Spinal cord (tissue), 10 donors: ENCODE measurements around the gene HOXC11. TPM values are rescaled to one million over a fixed set of nuclear protein-coding genes. Genes with fewer than 3 reads are reported as not detected.
A peak's percentile ranks its signal among the peaks of the same experiment; 100 is the strongest.

Experiments
- DNase-seq, 6 donors: peaks; one replicate each; pipeline versions ENCODE4 v3.0.0 to v3.0.0-alpha.2; 2013 to 2015; ENCODE audit warnings: low spot score in 6 of 6, low read depth in 4 of 6
- H3K27ac ChIP-seq: one replicate; pipeline ENCODE4 v1.5.1; 2013; ENCODE audit warnings: low read depth, low read length, control low read depth
- H3K27me3 ChIP-seq: one replicate; pipeline ENCODE4 v1.6.1; 2013; ENCODE audit warnings: low read length; ENCODE audit not compliant: control insufficient read depth, insufficient read depth
- H3K36me3 ChIP-seq: one replicate; pipeline ENCODE4 v1.6.1; 2013; ENCODE audit warnings: low read length; ENCODE audit not compliant: control insufficient read depth, insufficient read depth
- H3K4me1 ChIP-seq: one replicate; pipeline ENCODE4 v1.6.1; 2013; ENCODE audit warnings: low read length; ENCODE audit not compliant: control insufficient read depth, insufficient read depth
- H3K4me3 ChIP-seq: one replicate; pipeline ENCODE4 v1.5.1; 2013; ENCODE audit warnings: low read depth, low read length, control low read depth
- H3K9me3 ChIP-seq: one replicate; pipeline ENCODE4 v1.6.1; 2013; ENCODE audit warnings: low read length; ENCODE audit not compliant: control insufficient read depth, insufficient read depth
- WGBS: methylation state at CpG from one replicate; pipeline ENCODE4 v1.1.5; 2013; ENCODE audit warnings: missing lambda C conversion rate; ENCODE audit not compliant: insufficient coverage; 5-methylcytosine and 5-hydroxymethylcytosine counted together
- polyA plus RNA-seq, 2 donors: library from polyadenylated mRNA; unstranded; fragments of 120-200 nt; gene quantifications; one replicate each; pipeline ENCODE4 v1.2.1, GENCODE V29; 2013; ENCODE audit not compliant: insufficient read length in 2 of 2
- total RNA-seq, 2 donors: library from RNA; depleted of rRNA in 1 of 2; stranded (reverse); fragments of 120-200 nt in 1 of 2; fragments of >200 nt in 1 of 2; gene quantifications; one replicate each; pipeline versions ENCODE4 v1.2.3 to v1.2.4, GENCODE V29; 2013 to 2014
- donor health status: healthy.

The HOXC11 gene
- total and polyA plus RNA-seq, 4 donors, result 1.5 TPM; not detected in 3

DNA sequence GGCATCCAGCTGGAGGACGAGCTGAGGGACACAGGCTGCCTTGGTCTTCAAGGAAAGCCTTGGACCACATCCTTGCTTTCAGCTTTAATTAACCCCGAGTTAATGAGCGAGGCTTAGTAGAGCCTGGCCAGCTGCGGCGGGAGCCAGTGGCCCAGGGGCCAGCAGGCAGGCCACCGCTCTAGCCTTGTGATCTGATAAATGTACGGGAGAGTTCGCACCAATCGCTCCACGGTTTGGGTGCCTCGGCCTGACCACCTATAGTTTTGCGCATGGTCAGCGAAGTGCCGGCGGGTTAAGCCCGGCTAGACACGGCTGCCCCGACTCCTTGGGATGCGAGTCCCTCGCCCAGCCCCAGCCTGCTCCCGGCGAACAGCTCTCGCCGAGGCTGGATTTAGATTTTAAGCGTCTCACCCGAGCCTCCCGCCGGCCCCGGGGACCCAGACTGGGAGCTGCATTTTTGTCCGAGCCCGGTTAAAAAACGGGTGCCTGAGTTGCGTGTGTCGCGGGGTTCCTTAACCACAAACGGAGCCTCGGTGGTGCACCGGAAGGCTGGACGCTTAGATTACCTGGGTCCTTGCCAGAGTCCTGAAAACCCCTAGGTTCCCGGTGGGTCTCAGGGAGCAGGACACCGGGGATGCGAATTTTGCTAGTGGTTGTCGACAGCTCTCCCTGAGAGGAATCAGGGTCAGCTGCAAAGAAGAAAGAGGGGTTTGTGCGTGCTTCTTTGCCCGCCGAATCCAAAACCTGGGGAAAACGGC, 21.2 kb upstream of the HOXC11 start:
- Histone ChIP-seq H3K27me3 (peaks cover 99% of the 10 kb centered on the region), H3K4me1 (peaks cover 36% of the 10 kb centered on the region), H3K9me3 (no peaks in the 10 kb centered on the region), H3K4me3 (no peak overlapping the region), H3K36me3 (no peaks in the 10 kb centered on the region), H3K27ac (no peak overlapping the region)
- WGBS, result 3% methylated on average over 47 of the region's 47 CpGs
- no peak for DNase-seq

DNA sequence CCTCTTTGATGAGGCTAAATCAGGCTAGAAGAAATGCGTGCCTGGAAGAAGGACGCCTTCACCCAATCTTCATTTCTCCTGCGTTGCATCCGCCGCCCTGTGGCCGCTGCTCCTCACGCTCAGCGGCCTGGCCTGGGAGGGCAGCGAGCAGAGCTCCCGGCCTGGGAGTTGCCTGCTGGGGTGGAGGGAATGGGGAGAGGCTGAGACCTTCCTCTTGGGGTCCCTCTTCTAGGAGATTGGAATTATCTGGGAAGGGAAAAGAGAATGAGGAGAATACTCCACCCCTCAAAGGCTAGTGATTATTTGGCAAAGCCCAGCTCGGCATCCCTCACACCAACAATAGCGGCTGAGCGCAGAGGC, 20.6 kb upstream of the HOXC11 start:
- no peak overlapping the region for H3K27ac ChIP-seq
- peak in 1 of 6 donors; percentile 34 for DNase-seq
- WGBS, result 17% methylated on average over 5 of the region's 13 CpGs
- H3K4me3 ChIP-seq, result no peak overlapping the region
- no peaks in the 10 kb centered on the region for H3K36me3 ChIP-seq
- peaks cover 36% of the 10 kb centered on the region for H3K4me1 ChIP-seq
- no peaks in the 10 kb centered on the region for H3K9me3 ChIP-seq
- peaks cover 99% of the 10 kb centered on the region for H3K27me3 ChIP-seq

DNA sequence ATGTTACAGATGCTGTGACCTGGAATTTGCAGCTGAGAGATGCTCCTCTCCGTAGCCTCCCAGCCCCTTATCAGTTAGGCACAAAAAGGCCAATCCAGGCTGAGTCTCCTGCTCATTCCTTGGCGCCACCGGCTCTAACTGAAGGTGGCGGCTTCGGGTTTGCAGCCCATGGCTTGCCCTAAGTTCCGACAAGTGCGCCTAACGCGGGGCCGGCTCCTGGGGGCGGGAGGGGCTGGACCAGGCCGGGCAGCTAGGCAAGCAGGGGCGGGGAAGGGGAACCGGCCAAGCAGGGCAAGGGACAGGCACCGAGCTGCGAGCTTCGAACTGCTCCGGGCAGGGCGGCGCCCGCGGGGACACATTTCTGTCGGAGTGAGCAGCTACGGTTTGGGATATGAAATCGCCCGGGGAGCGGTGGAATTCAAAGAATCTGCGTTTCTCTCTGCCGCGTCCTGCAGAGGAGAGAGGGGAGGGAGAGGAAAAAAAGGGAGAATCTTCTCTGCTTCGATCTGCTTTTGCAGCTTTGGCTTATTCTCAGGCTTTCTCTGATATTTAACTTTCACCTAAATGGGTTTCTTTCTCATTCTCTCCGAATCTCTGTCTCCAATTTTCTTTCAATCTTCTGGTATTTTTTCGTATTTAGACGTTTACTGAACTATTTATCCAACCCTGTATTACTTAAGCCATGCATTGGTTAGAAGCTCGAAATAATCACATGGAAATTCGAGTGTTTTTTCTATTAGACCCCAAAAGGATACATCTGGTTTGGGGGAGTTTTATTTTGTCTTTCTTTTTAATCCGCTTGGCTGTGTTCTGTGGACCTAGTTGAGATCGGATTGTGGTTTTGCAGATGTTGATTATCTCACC, 19.8 kb upstream of the HOXC11 start:
- WGBS, result 3% methylated on average over 24 of the region's 38 CpGs
- Histone ChIP-seq H3K27me3 (peaks cover 99% of the 10 kb centered on the region), H3K9me3 (no peaks in the 10 kb centered on the region), H3K27ac (no peak overlapping the region), H3K4me3 (no peak overlapping the region), H3K36me3 (no peaks in the 10 kb centered on the region), H3K4me1 (peaks cover 36% of the 10 kb centered on the region)
- DNase-seq, result peak in 1 of 6 donors; percentile 46

DNA sequence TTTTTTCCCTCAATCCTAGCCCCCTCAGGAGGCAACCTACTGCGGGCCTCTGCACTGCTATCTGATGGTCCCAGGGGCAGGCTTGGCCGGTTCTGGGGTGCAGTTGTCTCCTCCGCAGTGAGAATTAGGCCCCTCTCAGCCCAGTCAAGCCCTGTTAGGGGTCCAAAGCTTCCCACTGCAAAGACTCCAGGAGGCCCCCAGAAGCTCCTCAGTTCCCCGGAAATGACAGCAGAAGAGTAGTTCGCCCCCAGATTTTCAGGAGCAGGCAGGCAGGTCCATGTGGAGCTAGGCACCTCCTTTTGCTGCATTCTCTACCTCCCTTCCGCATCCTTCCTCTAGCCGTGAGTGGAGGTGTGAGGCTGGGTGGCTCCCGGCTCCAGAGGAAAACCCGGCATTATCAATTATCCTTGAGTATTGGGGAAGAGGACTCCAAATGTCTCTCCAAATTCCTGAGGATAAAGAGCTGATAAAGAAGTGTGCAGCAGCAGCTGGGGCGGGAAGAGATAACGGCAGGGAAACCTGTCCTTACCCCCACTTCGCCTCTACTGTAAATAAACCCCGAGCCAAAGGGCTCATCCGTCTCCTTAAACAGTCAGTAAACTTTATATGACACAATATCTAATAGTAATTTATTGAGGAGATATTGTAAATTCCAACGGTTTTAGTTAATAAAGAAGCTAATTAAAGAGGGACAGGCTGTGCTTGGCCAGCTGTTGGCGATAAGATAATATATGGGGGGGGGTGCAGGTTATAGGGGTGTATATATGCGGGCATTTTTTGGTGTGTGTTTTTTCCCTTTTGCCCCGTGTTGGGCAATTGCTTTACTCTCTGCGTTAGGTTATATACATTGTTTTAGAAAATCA, 18.9 kb upstream of the HOXC11 start:
- Histone ChIP-seq H3K9me3 (no peaks in the 10 kb centered on the region), H3K36me3 (no peaks in the 10 kb centered on the region), H3K27ac (no peak overlapping the region), H3K4me3 (no peak overlapping the region), H3K4me1 (peaks cover 36% of the 10 kb centered on the region), H3K27me3 (peaks cover 99% of the 10 kb centered on the region)
- WGBS, result 19% methylated on average over 5 of the region's 19 CpGs
- DNase-seq, result no peak

DNA sequence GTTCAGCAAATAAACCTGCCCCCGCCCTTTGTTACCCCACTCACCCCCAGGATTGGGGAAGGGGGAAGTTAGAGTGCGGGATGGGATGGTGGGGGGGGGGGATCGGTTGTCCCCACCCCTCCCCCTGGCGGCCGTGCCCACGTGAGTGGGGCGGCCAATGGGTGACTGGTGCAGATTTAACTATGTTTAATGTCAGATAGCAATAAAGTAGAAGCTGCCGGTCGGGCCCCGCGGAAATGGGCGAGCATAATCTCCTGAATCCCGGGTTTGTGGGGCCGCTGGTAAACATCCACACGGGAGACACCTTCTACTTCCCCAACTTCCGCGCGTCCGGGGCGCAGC, 18.3 kb upstream of the HOXC11 start, which contains the start of gene HOXC12:
Gene HOXC12 (plus strand): TSS at position 210 of the 342 bp plus-strand sequence. CDS start 27 bp downstream, at position 237.
- 3% methylated on average over 9 of the region's 20 CpGs for WGBS
- Histone ChIP-seq H3K27me3 (peaks cover 99% of the 10 kb centered on the region), H3K4me3 (no peak within 1 kb of the TSS), H3K4me1 (peaks cover 35% of the 10 kb centered on the region), H3K9me3 (no peaks in the 10 kb centered on the region), H3K27ac (no peak within 1 kb of the TSS), H3K36me3 (no peaks in the 10 kb centered on the region)
- DNase-seq, result no peak

DNA sequence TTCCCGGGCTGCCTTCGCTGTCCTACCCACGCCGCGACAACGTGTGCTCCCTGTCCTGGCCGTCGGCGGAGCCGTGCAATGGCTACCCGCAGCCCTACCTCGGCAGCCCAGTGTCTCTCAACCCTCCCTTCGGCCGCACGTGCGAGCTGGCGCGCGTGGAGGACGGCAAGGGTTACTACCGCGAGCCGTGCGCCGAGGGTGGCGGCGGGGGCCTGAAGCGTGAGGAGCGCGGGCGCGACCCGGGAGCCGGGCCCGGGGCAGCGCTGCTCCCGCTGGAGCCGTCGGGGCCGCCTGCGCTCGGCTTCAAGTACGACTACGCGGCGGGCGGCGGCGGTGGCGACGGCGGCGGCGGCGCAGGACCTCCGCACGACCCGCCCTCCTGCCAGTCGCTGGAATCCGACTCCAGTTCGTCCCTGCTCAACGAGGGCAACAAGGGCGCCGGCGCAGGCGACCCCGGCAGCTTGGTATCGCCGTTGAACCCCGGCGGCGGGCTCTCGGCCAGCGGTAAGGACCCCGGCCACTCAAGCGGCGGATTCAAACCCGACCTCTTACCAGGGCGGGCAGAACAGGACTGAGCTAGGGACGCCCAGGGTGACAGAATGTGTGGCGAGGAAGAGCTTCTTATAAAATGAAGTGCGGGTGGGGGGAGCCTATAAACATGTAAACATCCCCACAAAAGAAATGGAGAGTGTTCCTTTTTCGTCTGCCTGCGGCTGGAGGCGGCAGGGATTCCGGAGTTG, 17.7 kb upstream of the HOXC11 start:
- H3K9me3 ChIP-seq, result no peaks in the 10 kb centered on the region
- no peak overlapping the region for H3K27ac ChIP-seq
- no peak overlapping the region for H3K4me3 ChIP-seq
- DNase-seq, result no peak
- peaks cover 30% of the 10 kb centered on the region for H3K4me1 ChIP-seq
- WGBS, result under 1% methylated on average over 75 of the region's 86 CpGs
- H3K36me3 ChIP-seq, result no peaks in the 10 kb centered on the region
- H3K27me3 ChIP-seq, result peaks cover 99% of the 10 kb centered on the region

DNA sequence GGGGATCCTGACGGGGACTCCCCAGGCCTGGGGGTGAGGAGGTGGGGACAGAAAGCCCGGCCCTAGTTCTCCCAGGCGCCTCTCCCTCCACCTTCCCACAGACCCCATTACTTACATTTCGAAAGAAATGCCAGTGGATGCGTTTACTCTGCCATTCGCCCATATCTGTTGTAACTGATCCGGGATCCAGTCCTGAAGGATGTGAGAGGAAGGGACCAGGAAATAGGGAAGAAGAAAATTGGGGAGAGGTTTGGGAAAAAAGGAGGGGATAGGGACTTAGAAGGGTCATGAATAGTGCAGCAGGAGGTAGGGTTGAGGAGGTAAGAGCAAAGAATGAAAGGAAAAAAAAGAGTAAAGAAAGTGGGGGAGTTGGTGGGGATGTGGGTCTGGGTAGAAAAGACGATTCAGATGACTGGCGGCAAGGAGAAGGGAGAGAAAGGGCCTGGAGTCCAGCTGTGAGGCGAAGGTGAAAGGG, 17.1 kb upstream of the HOXC11 start:
- no peak overlapping the region for H3K27ac ChIP-seq
- H3K4me3 ChIP-seq, result no peak overlapping the region
- no peaks in the 10 kb centered on the region for H3K9me3 ChIP-seq
- no peaks in the 10 kb centered on the region for H3K36me3 ChIP-seq
- H3K27me3 ChIP-seq, result peaks cover 99% of the 10 kb centered on the region
- H3K4me1 ChIP-seq, result peaks cover 31% of the 10 kb centered on the region
- DNase-seq, result no peak
- WGBS, result 4% methylated on average over 6 of the region's 10 CpGs

DNA sequence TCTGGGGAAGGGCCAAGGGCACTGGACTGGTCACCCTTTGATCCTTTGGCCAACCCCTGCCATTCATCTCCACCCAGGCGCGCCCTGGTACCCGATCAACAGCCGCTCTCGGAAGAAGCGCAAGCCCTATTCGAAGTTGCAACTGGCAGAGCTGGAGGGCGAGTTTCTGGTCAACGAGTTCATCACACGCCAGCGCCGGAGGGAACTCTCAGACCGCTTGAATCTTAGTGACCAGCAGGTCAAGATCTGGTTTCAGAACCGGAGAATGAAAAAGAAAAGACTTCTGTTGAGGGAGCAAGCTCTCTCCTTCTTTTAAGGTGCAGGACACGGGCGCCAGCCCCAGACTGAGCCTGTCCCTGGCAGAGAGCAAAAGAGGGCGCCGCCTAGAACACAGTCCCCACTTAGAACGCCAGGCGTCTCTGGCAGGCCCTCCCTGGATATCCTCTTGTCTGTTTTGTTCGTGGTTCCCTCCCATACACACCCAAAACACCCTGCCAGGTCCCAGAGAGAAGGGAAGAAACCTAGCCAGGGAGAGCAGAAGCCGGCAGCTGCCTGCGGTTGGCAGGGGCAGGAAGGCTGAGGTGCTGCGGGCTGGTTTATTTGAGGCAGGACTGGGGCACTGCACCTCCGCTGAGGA, 16.6 kb upstream of the HOXC11 start:
- H3K4me1 ChIP-seq, result peaks cover 31% of the 10 kb centered on the region
- 4% methylated on average over 24 of the region's 25 CpGs for WGBS
- H3K4me3 ChIP-seq, result no peak overlapping the region
- peaks cover 99% of the 10 kb centered on the region for H3K27me3 ChIP-seq
- DNase-seq, result no peak
- H3K36me3 ChIP-seq, result no peaks in the 10 kb centered on the region
- no peaks in the 10 kb centered on the region for H3K9me3 ChIP-seq
- H3K27ac ChIP-seq, result no peak overlapping the region
